ENCODE measurements around the gene NOSIP. TPM values are rescaled to one million over a fixed set of nuclear protein-coding genes. Genes with fewer than 3 reads are reported as not detected.
A peak's percentile ranks its signal among the peaks of the same experiment; 100 is the strongest.

The NOSIP gene
- total RNA-seq, 6 experiments from 2014 or later: 16.2 to 31.9 (median 23.2) TPM

GRCh38 chr19:49555600-49556411 lies 24.6 kb downstream of the NOSIP start:
- Histone ChIP-seq H3K36me3 (peaks cover 0 to 28% (median 12%) of the 10 kb centered on the region in 4 donors), H3K4me3 (no peak overlapping the region), H3K27ac (no peak overlapping the region), H3K9me3 (no peaks in the 10 kb centered on the region), H3K27me3 (no peaks in the 10 kb centered on the region), H3K4me1 (peaks cover 0 to 18% (median 0%) of the 10 kb centered on the region in 4 donors)
- intact Hi-C loops (cut with DNase I): no loop called here
- 90% methylated on average over 22 of the region's 53 CpGs for WGBS (ENCODE audit: insufficient coverage, low coverage, low lambda C conversion rate, missing lambda C conversion rate)
- DNase-seq: peak; percentile 52 to 67 (median 61)
- peak; percentile 15 to 47 (median 30) for ATAC-seq
- TF ChIP-seq CTCF (IDR thresholded peaks at IDR 0.05) (no peak), POLR2A (IDR thresholded peaks at IDR 0.05) (no peak)

- 49% methylated on average over 11 of the region's 17 CpGs for WGBS (ENCODE audit: insufficient coverage, low coverage, low lambda C conversion rate, missing lambda C conversion rate)
- no peaks in the 10 kb centered on the region for H3K9me3 ChIP-seq
- ATAC-seq (peak; percentile 42 to 63 (median 49)), DNase-seq (peak in 1 of 3 donors; percentile 57)
- H3K27ac ChIP-seq: peak overlapping the region; percentile 29 to 54 (median 51)
- TF ChIP-seq POLR2A (IDR thresholded peaks at IDR 0.05) (no peak), CTCF (IDR thresholded peaks at IDR 0.05) (no peak)
- H3K27me3 ChIP-seq: no peaks in the 10 kb centered on the region
- intact Hi-C loops (cut with DNase I): no loop called here
- peaks cover 0 to 11% (median 0%) of the 10 kb centered on the region in 4 donors for H3K4me1 ChIP-seq
- H3K36me3 ChIP-seq: peaks cover 0 to 28% (median 12%) of the 10 kb centered on the region in 4 donors
- H3K4me3 ChIP-seq: no peak overlapping the region
These were observed 25.6 kb downstream of the NOSIP start for GRCh38 chr19:49554701-49555181.

- 43% methylated on average over 6 of the region's 10 CpGs for WGBS (ENCODE audit: insufficient coverage, low coverage, low lambda C conversion rate, missing lambda C conversion rate)
- intact Hi-C loops (cut with DNase I): no loop called here
- Histone ChIP-seq H3K9me3 (no peaks in the 10 kb centered on the region), H3K4me3 (no peak overlapping the region), H3K27ac (peak overlapping the region in 2 of 3 donors; percentile 51 to 54), H3K27me3 (no peaks in the 10 kb centered on the region), H3K36me3 (peaks cover 0 to 25% (median 10%) of the 10 kb centered on the region in 4 donors), H3K4me1 (peaks cover 0 to 11% (median 0%) of the 10 kb centered on the region in 4 donors)
- TF ChIP-seq POLR2A (IDR thresholded peaks at IDR 0.05) (no peak), CTCF (IDR thresholded peaks at IDR 0.05) (no peak)
- ATAC-seq (peak; percentile 34 to 66 (median 46)), DNase-seq (no peak)
These were observed 26.7 kb downstream of the NOSIP start for GRCh38 chr19:49553451-49554271.

- peak in 2 of 4 donors; percentile 3 to 28 for ATAC-seq
- no peaks in the 10 kb centered on the region for H3K9me3 ChIP-seq
- no peaks in the 10 kb centered on the region for H3K27me3 ChIP-seq
- no peak for TF ChIP-seq CTCF (IDR thresholded peaks at IDR 0.05)
- no peak for TF ChIP-seq POLR2A (IDR thresholded peaks at IDR 0.05)
- peaks cover 0 to 18% (median 8%) of the 10 kb centered on the region in 4 donors for H3K36me3 ChIP-seq
- H3K4me3 ChIP-seq: no peak overlapping the region
- peaks cover 0 to 11% (median 0%) of the 10 kb centered on the region in 4 donors for H3K4me1 ChIP-seq
- WGBS (ENCODE audit: insufficient coverage, low coverage, low lambda C conversion rate, missing lambda C conversion rate): 78% methylated on average over 10 of the region's 11 CpGs
- no peak overlapping the region for H3K27ac ChIP-seq
- DNase-seq: no peak
- intact Hi-C loops (cut with DNase I): no loop called here
These were observed 27.6 kb downstream of the NOSIP start for GRCh38 chr19:49552749-49553148.

All from right lobe of liver (tissue), 6 donors.